ENCODE results near the gene MRGPRF.

The MRGPRF gene

DNA sequence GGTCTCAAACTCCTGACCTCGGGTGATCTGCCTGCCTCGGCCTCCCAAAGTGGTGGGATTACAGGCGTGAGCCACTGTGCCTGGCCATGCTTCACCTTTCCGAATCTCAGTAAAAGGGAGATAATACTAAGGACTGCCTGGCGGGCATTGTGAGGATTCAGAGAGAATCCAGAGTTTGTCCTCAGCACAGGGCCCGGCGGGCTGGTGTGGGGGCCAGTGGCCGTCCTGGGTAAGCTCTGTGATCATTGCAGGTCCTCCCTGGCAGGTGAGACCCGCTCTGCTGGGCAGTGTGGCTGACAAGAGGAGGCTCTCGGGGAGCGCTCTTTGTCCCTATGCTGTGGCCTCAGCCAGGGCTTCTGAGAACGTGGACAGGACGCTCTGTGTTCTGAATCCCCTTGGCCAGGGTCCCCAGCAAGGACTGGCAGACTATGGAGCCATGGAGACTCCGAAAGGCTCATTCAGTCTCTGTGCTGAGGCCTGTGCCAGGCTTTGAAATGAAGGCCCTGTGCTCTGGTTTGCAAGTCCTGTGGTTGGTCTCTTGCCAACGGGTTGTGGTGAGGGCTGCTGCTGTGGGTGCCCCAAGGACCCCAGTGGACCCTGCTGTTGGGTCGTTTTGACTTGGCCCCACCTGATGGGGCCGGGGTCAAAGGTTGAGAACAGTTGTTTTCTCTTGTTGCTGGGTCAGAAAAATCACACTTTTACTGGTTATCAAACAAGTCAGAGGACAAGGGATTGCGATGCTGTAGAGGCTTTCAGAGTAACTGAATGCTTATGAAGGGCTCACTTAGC lies 37.7 kb upstream of the MRGPRF start:
- H3K4me3 ChIP-seq (ENCODE audit: low read depth, low read length), result no peak overlapping the region
- ChIA-PET CTCF (interaction anchor here (1.7 kb wide), 1 partner anchor 15 kb away, joined by 6 read pairs; no protein-coding TSS in a partner anchor), POLR2A (no interaction called here)
- DNase-seq (ENCODE audit: low read depth, low spot score), result no peak
- TF ChIP-seq, protein P1, sequence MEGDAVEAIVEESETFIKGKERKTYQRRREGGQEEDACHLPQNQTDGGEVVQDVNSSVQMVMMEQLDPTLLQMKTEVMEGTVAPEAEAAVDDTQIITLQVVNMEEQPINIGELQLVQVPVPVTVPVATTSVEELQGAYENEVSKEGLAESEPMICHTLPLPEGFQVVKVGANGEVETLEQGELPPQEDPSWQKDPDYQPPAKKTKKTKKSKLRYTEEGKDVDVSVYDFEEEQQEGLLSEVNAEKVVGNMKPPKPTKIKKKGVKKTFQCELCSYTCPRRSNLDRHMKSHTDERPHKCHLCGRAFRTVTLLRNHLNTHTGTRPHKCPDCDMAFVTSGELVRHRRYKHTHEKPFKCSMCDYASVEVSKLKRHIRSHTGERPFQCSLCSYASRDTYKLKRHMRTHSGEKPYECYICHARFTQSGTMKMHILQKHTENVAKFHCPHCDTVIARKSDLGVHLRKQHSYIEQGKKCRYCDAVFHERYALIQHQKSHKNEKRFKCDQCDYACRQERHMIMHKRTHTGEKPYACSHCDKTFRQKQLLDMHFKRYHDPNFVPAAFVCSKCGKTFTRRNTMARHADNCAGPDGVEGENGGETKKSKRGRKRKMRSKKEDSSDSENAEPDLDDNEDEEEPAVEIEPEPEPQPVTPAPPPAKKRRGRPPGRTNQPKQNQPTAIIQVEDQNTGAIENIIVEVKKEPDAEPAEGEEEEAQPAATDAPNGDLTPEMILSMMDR (IDR thresholded peaks at IDR 0.05; ENCODE audit: insufficient read depth, low read length, missing control alignments), result no peak

DNA sequence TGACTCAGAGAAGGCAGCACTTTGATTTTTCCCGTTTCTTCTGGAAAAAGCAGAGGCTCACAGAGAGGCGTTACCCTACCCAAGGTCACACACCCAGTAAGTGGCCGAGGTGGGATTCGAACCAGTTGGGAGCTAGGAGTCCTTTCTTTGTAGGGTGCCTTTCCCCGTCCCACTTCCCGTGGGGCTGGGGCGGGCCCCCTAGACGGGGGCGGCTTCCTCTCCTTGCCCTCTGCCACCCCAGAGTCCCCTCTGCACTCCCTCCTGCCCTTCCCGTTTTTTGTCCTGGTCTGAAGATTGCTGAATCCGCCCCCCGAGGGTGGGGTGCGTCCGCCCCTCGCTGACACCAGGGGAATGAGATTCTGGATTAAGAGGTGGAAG lies 36.4 kb upstream of the MRGPRF start:
- DNase-seq (ENCODE audit: low read depth, low spot score), result no peak
- POLR2A ChIA-PET, result no interaction called here
- CTCF ChIA-PET, result no interaction called here
- TF ChIP-seq, protein P1 (IDR thresholded peaks at IDR 0.05; ENCODE audit: insufficient read depth, low read length, missing control alignments), result no peak
- H3K4me3 ChIP-seq (ENCODE audit: low read depth, low read length), result peak overlapping the region; percentile 80

DNA sequence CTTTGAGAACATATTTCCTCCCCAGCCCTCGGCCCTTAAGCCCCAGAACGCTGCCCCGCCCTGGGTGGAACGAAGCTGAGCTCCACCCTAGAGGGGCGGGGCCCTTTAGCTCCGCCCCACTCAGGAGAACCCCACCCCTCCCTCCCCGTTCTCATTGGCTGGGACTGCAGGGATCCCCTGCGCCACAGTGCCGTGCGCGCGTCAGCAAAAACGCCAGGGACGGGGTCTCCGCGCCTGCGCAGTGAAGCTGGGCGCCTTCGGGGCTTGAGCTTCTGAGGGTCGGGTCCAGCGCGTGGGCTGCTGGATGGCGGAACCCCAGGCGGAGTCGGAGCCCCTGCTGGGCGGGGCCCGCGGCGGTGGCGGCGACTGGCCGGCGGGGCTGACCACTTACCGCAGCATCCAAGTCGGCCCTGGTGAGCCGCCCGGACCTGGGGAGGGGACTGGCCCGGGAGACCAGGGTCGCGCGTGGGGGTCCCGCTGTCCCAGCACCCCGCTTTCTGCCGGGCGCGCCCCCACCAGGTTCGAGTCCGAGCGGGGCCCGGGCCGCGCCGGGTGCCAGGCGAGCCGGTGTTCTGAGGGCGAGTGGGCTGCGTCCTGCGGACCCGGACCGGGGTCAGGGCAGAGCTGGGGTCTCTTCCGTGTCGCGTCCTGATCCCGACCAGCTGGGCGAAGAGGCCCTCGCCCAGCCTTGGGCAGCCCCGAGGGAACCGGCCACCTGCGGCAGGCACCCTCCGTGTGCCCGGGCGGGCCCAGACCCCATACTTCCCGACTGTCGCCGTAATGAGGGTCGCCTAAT lies 35.8 kb upstream of the MRGPRF start, which contains the start of gene TPCN2:
TPCN2 (plus strand) TSS at position 239 of the 796 bp plus-strand sequence; CDS start at position 305, 66 bp downstream.
- DNase-seq (ENCODE audit: low read depth, low spot score), result peak; percentile 65
- ChIA-PET POLR2A (interaction anchor here (0.6 to 1.0 kb wide), 3 partner anchors 8 to 38 kb away, joined by 3 to 4 read pairs (median 3); no protein-coding TSS in a partner anchor), CTCF (interaction anchor here (0.9 to 1.2 kb wide), 2 partner anchors 14 to 36 kb away, joined by 4 to 5 read pairs; partner anchors contain the start of gene MRGPRF)
- TF ChIP-seq, protein P1 (IDR thresholded peaks at IDR 0.05; ENCODE audit: insufficient read depth, low read length, missing control alignments), result no peak
- peak within 1 kb of the TSS; percentile 80 for H3K4me3 ChIP-seq (ENCODE audit: low read depth, low read length)

DNA sequence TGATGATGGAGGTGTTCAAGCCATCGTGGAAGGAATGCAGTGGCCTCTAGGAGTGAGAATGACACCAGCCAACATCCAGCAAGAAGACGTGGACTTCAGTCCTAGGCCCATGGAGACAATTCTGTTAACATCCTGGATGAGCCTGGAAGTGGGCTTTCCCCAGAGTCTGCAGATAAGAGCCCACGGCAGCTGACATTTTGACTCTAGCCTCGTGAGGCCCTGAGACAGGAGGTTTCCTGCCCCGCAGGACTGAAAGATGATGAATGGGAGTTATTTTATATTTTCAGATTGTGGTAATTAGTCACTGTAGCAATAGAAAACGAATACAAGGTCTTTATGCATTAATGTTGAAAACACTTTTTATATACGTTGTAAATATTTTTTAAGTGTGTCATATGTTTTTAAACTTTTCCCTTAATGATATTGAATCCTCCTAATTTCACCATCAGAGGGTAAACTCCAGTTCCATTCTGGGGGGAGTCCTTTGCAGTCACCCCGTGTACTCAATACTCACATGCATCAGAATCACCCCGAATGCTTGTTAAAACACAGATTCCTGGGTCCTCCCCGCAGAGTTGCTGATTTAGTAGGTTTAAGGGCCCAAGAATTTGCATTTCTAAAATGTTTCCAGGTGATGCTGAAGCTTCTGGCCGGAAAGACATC lies 35.1 kb upstream of the MRGPRF start:
- peak overlapping the region; percentile 80 for H3K4me3 ChIP-seq (ENCODE audit: low read depth, low read length)
- TF ChIP-seq, protein P1 (IDR thresholded peaks at IDR 0.05; ENCODE audit: insufficient read depth, low read length, missing control alignments), result no peak
- ChIA-PET CTCF (interaction anchor here (0.9 to 1.2 kb wide), 2 partner anchors 14 to 35 kb away, joined by 4 to 5 read pairs; partner anchors contain the start of gene MRGPRF), POLR2A (interaction anchor here (0.6 to 1.0 kb wide), 3 partner anchors 7 to 37 kb away, joined by 3 to 4 read pairs (median 3); no protein-coding TSS in a partner anchor)
- DNase-seq (ENCODE audit: low read depth, low spot score), result no peak

DNA sequence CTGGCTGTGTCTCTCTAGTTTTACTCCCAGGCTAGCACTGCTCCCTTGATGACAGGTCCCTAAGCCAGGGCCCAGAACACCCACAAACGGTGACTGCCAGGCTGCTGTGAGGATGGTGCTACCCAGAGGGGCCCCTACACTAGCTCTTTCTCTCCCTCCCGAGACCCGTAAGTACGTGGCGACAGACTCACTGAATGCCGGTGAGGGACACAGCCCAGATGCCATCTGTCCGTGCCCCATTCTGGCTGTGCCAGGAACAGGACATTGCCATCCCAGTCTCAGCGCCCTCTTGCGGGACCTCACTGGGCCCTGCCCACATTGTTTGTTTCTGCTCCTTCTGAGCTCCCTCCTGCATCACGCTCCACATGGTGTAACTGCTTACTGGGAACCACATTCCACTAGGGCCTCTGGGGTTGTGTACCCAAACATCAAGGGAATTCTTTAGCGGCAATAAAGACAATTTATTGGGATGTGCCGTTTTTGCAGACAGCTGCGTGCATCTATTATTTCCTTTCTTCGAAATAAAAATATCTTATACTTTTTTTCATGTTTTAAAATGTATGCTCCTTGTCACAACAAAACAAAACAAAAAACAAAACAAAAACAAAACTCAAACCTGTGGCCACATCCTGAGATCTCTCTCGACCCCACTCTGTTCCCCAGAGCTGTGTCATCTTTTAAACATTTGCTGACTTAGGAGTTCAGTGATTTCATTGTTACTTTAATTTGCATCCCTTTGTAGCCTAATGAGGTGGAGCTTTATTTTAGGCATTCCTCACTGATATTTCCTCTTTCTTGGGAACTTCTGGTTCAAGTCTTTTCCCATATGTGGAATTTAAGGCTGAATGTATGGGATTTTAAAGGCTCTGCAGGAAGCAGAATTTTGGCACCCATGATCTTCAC lies 31.3 kb upstream of the MRGPRF start:
- POLR2A ChIA-PET, result no interaction called here
- CTCF ChIA-PET, result interaction anchor here (0.7 to 2.8 kb wide), 30 partner anchors 8 to 630 kb away, joined by 3 to 32 read pairs (median 4); partner anchors contain the start of gene MRGPRF
- DNase-seq (ENCODE audit: low read depth, low spot score), result peak; percentile 40
- TF ChIP-seq, protein P1 (IDR thresholded peaks at IDR 0.05; ENCODE audit: insufficient read depth, low read length, missing control alignments), result peak; percentile 92
- H3K4me3 ChIP-seq (ENCODE audit: low read depth, low read length), result no peak overlapping the region

All from AG04449 (cell line).